GM21423 (cell line): Measurements from ENCODE around the gene NDUFS7.

Experiments used
- ATAC-seq: cut with Tn5 transposase; IDR thresholded peaks from one replicate; pipeline ENCODE4 v1.9.1; 2021; ENCODE audit warnings: mild to moderate bottlenecking, moderate library complexity; ENCODE audit not compliant: unreplicated experiment

The NDUFS7 gene

GRCh38 chr19:1364070-1364704, 19.5 kb upstream of the NDUFS7 start:
- ATAC-seq = no peak

GRCh38 chr19:1365319-1366269, 18.1 kb upstream of the NDUFS7 start:
- no peak for ATAC-seq

GRCh38 chr19:1366296-1366695, 17.4 kb upstream of the NDUFS7 start:
- no peak for ATAC-seq

GRCh38 chr19:1366899-1367870, 16.5 kb upstream of the NDUFS7 start:
- no peak for ATAC-seq

GRCh38 chr19:1369214-1369805, 14.4 kb upstream of the NDUFS7 start:
- no peak for ATAC-seq

- no peak for ATAC-seq
These were observed 12.9 kb upstream of the NDUFS7 start for GRCh38 chr19:1370579-1371361.

- no peak for ATAC-seq
These were observed 10.6 kb upstream of the NDUFS7 start for GRCh38 chr19:1373042-1373533.

GRCh38 chr19:1373534-1374249, 10.0 kb upstream of the NDUFS7 start:
- ATAC-seq = no peak

- ATAC-seq = no peak
These were observed 9.5 kb upstream of the NDUFS7 start for GRCh38 chr19:1374250-1374577.

- no peak for ATAC-seq
These were observed 7.3 kb upstream of the NDUFS7 start for GRCh38 chr19:1376415-1376805.

GRCh38 chr19:1377176-1377964, 6.3 kb upstream of the NDUFS7 start:
- ATAC-seq = no peak

GRCh38 chr19:1377965-1378785, 5.5 kb upstream of the NDUFS7 start:
- ATAC-seq = no peak

GRCh38 chr19:1379126-1379905, 4.4 kb upstream of the NDUFS7 start:
- ATAC-seq = no peak

GRCh38 chr19:1379961-1380489, 3.7 kb upstream of the NDUFS7 start:
- ATAC-seq = no peak

GRCh38 chr19:1382250-1382649, 1.5 kb upstream of the NDUFS7 start:
- ATAC-seq = no peak

- ATAC-seq = no peak
These were observed 743 bp upstream of the NDUFS7 start for GRCh38 chr19:1383017-1383311.

- ATAC-seq = peak; percentile 1
These were observed 367 bp downstream of the NDUFS7 start for GRCh38 chr19:1384085-1384462.
